ENCODE results near the gene TMEM143.

- TF ChIP-seq CTCF (IDR thresholded peaks at IDR 0.05) (no peak), POLR2A (IDR thresholded peaks at IDR 0.05) (no peak)
Observed at GRCh38 chr19:48398102-48398374, 34.3 kb upstream of the TMEM143 start.
